K562 (cell line): ENCODE results near the gene HS2ST1. TPM values are rescaled to one million over a fixed set of nuclear protein-coding genes. Genes with fewer than 3 reads are reported as not detected.

Experiments used
- ARHGAP35 ChIP-seq: fragments of 450-650 bp; IDR thresholded peaks from 2 replicates; pipeline ENCODE4 v1.6.1; 2018; ENCODE audit not compliant: partially characterized antibody
- CHCHD3 ChIP-seq: fragments of 250-450 bp; sonication (Bioruptor Pico); IDR thresholded peaks from 2 replicates; pipeline ENCODE4 v2.1.2; 2022; ENCODE audit warnings: mild to moderate bottlenecking
- DACH1 ChIP-seq: fragments of 450-650 bp; IDR thresholded peaks from 2 replicates; pipeline ENCODE4 v1.6.1; 2018; ENCODE audit not compliant: partially characterized antibody
- DPF2 ChIP-seq: fragments of 450-650 bp; IDR thresholded peaks from 2 replicates; pipeline ENCODE4 v1.6.1; 2016
- NFATC3 ChIP-seq: fragments of 450-650 bp; IDR thresholded peaks from 2 replicates; pipeline ENCODE4 v1.6.1; 2017; ENCODE audit warnings: mild to moderate bottlenecking
- NR2F6 ChIP-seq: fragments of 450-650 bp; formaldehyde crosslinking; IDR thresholded peaks from 2 replicates; pipeline ENCODE4 v1.4.0; 2020; ENCODE audit warnings: mild to moderate bottlenecking
- PRMT5 ChIP-seq: sonication (generic); formaldehyde crosslinking; IDR thresholded peaks from 2 replicates; pipeline ENCODE4 v1.5.0; 2020; ENCODE audit warnings: missing genetic modification reagents
- RBM34 ChIP-seq: fragments of 200-400 bp; formaldehyde crosslinking; IDR thresholded peaks from 2 replicates; pipeline ENCODE4 v1.6.1; 2018; ENCODE audit warnings: low read length, borderline replicate concordance; ENCODE audit not compliant: insufficient read depth
- TFAM ChIP-seq: fragments of 250-450 bp; sonication (Bioruptor Pico); conservative IDR thresholded peaks from 2 replicates; pipeline ENCODE4 v1.5.0; 2021; ENCODE audit warnings: mild to moderate bottlenecking, moderate library complexity
- ZNF140 ChIP-seq: fragments of 250-450 bp; sonication (Bioruptor Pico); IDR thresholded peaks from 2 replicates; pipeline ENCODE4 v1.8.0; 2021; ENCODE audit warnings: moderate library complexity, mild to moderate bottlenecking, inconsistent platforms
- ZNF445 ChIP-seq: fragments of 250-450 bp; sonication (Bioruptor Pico); IDR thresholded peaks from 2 replicates; pipeline ENCODE4 v1.4.0; 2020; ENCODE audit warnings: low read depth, mild to moderate bottlenecking, moderate library complexity
- ZNF507 ChIP-seq: conservative IDR thresholded peaks from 2 replicates; pipeline ENCODE4 v1.6.1; 2017; ENCODE audit warnings: missing genetic modification characterization, missing compliant biosample characterization
- ZNF696 ChIP-seq: fragments of 250-450 bp; sonication (Bioruptor Pico); conservative IDR thresholded peaks from 2 replicates; pipeline ENCODE4 v1.4.0; 2020; ENCODE audit warnings: mild to moderate bottlenecking, moderate library complexity
- polyA plus RNA-seq, 8 experiments: library from polyadenylated mRNA; depleted of rRNA in 4 of 8; stranded (reverse) in 5 of 8; unstranded in 3 of 8; fragments of >200 nt; fragmentation: Nextera tagmentation in 2 of 8; fragmentation: Illumina TruSeq in 1 of 8; extraction: Ambion mirVana in 2 of 8; extraction: Trizol in 1 of 8; gene quantifications; 2 replicates each; pipeline versions ENCODE4 v1.2.1 to v1.2.3, GENCODE V29; 2011 to 2014; ENCODE audit warnings: inconsistent platforms in 1 of 8, missing spikeins in 1 of 8
- total RNA-seq, 7 experiments: library from RNA; depleted of rRNA in 6 of 7; stranded (reverse); fragments of >200 nt in 6 of 7; fragmentation: Illumina TruSeq in 2 of 7; extraction: Trizol in 2 of 7; gene quantifications; 2 replicates each; pipeline versions ENCODE4 v1.2.1 to v1.2.3, GENCODE V29; 2011 to 2021; ENCODE audit warnings: low replicate concordance in 1 of 7
- TF ChIP-seq, protein P1 (sequence below): fragments of 250-450 bp; sonication (Bioruptor Pico); IDR thresholded peaks from 2 replicates; pipeline ENCODE4 v1.4.0; 2020; ENCODE audit warnings: mild to moderate bottlenecking, moderate library complexity, borderline replicate concordance
- TF ChIP-seq, protein P2 (sequence below): fragments of 450-650 bp; IDR thresholded peaks from 2 replicates; pipeline ENCODE4 v1.6.1; 2016; ENCODE audit warnings: low read depth, mild to moderate bottlenecking, moderate library complexity
- TF ChIP-seq, protein P3 (sequence below), 2 experiments: fragments of 450-650 bp; conservative IDR thresholded peaks; 2 replicates each; pipeline ENCODE4 v1.6.1; 2017; ENCODE audit warnings: mild to moderate bottlenecking in 2 of 2, moderate library complexity in 2 of 2
- TF ChIP-seq, protein P4 (sequence below): fragments of 450-650 bp; IDR thresholded peaks from 2 replicates; pipeline ENCODE4 v1.6.1; 2016
- TF ChIP-seq, protein P5 (sequence below), 2 experiments: fragments of 200-800 bp in 1 of 2; sonication (Bioruptor generic) in 1 of 2; sonication (generic) in 1 of 2; formaldehyde crosslinking in 1 of 2; IDR thresholded peaks in 1 of 2; conservative IDR thresholded peaks in 1 of 2; 2 replicates each; pipeline versions ENCODE4 v1.5.0 to v1.6.1; 2016 to 2020; ENCODE audit warnings: missing compliant biosample characterization in 1 of 2, missing genetic modification characterization in 1 of 2, missing genetic modification reagents in 1 of 2
- TF ChIP-seq, protein P6 (sequence below): fragments of 250-450 bp; sonication (Bioruptor Pico); IDR thresholded peaks from 2 replicates; pipeline ENCODE4 v1.4.0; 2020; ENCODE audit warnings: borderline replicate concordance

Gene HS2ST1
- total and polyA plus RNA-seq, 9 of the 15 experiments (the other 6 are each of a cell fraction or from before 2014, with no cell fraction given) = 7.7 to 43.3 (median 25.8) TPM

DNA sequence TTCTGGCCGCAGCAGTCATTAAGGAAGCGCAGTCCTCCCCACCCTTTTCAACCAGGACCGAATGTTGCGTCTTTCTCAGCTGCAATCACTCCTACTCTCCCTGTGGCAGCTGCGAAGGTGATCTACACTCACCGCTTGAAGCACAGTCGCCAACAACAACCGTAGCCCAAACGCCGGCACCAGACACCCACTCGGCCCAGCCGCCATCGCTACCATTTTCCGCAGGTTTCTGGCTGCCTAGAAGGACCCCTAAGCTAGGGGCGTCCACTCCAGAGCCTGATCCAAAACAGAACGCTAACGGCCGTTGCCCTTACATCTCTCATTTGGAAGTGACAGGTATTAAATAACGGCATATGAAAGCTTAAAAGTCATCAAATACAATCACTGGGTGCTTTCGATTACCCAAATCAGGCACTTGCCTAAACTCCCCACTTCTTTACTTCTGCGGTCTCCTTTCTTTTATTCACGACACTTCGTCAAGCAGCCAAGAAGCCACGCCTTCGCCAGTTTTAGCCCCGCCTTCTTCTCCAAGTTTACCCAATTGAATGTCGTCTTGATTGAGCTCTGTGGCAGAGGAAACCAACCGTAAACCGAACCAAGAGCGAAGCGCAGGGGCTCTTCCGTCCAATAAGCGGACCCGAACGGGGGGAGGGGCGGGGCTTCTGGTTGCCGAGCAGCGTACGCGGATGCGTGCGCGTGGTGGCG lies 387 bp upstream of the HS2ST1 start, which contains the start of gene SELENOF (continued):
- TF ChIP-seq DPF2 = peak; percentile 28; the same call in 1 of the 2 replicates
- TF ChIP-seq, protein P1, sequence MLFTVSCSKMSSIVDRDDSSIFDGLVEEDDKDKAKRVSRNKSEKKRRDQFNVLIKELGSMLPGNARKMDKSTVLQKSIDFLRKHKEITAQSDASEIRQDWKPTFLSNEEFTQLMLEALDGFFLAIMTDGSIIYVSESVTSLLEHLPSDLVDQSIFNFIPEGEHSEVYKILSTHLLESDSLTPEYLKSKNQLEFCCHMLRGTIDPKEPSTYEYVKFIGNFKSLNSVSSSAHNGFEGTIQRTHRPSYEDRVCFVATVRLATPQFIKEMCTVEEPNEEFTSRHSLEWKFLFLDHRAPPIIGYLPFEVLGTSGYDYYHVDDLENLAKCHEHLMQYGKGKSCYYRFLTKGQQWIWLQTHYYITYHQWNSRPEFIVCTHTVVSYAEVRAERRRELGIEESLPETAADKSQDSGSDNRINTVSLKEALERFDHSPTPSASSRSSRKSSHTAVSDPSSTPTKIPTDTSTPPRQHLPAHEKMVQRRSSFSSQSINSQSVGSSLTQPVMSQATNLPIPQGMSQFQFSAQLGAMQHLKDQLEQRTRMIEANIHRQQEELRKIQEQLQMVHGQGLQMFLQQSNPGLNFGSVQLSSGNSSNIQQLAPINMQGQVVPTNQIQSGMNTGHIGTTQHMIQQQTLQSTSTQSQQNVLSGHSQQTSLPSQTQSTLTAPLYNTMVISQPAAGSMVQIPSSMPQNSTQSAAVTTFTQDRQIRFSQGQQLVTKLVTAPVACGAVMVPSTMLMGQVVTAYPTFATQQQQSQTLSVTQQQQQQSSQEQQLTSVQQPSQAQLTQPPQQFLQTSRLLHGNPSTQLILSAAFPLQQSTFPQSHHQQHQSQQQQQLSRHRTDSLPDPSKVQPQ (CRISPR knock-in tag) = no peak
- TF ChIP-seq, protein P2, sequence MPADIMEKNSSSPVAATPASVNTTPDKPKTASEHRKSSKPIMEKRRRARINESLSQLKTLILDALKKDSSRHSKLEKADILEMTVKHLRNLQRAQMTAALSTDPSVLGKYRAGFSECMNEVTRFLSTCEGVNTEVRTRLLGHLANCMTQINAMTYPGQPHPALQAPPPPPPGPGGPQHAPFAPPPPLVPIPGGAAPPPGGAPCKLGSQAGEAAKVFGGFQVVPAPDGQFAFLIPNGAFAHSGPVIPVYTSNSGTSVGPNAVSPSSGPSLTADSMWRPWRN = no peak
- TF ChIP-seq NR2F6 (CRISPR knock-in tag) = no peak
- TF ChIP-seq, protein P3, sequence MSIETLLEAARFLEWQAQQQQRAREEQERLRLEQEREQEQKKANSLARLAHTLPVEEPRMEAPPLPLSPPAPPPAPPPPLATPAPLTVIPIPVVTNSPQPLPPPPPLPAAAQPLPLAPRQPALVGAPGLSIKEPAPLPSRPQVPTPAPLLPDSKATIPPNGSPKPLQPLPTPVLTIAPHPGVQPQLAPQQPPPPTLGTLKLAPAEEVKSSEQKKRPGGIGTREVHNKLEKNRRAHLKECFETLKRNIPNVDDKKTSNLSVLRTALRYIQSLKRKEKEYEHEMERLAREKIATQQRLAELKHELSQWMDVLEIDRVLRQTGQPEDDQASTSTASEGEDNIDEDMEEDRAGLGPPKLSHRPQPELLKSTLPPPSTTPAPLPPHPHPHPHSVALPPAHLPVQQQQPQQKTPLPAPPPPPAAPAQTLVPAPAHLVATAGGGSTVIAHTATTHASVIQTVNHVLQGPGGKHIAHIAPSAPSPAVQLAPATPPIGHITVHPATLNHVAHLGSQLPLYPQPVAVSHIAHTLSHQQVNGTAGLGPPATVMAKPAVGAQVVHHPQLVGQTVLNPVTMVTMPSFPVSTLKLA (conservative IDR thresholded peaks at IDR 0.05) = peak in 1 of 2 experiments; percentile 10; a peak in 2 of 4 replicates
- TF ChIP-seq ZNF445 = no peak
- no peak for TF ChIP-seq ZNF507 (tag)
- TF ChIP-seq TFAM = no peak
- TF ChIP-seq PRMT5 (CRISPR knock-in tag) = no peak
- no peak for TF ChIP-seq ZNF140
- no peak for TF ChIP-seq CHCHD3 (CRISPR knock-in tag)
- TF ChIP-seq, protein P4, sequence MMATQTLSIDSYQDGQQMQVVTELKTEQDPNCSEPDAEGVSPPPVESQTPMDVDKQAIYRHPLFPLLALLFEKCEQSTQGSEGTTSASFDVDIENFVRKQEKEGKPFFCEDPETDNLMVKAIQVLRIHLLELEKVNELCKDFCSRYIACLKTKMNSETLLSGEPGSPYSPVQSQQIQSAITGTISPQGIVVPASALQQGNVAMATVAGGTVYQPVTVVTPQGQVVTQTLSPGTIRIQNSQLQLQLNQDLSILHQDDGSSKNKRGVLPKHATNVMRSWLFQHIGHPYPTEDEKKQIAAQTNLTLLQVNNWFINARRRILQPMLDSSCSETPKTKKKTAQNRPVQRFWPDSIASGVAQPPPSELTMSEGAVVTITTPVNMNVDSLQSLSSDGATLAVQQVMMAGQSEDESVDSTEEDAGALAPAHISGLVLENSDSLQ = peak; percentile 82
- no peak for TF ChIP-seq ARHGAP35
- TF ChIP-seq ZNF696 (CRISPR knock-in tag) = no peak
- peak; percentile 92 for TF ChIP-seq DACH1
- TF ChIP-seq NFATC3 = no peak
- TF ChIP-seq, protein P5, sequence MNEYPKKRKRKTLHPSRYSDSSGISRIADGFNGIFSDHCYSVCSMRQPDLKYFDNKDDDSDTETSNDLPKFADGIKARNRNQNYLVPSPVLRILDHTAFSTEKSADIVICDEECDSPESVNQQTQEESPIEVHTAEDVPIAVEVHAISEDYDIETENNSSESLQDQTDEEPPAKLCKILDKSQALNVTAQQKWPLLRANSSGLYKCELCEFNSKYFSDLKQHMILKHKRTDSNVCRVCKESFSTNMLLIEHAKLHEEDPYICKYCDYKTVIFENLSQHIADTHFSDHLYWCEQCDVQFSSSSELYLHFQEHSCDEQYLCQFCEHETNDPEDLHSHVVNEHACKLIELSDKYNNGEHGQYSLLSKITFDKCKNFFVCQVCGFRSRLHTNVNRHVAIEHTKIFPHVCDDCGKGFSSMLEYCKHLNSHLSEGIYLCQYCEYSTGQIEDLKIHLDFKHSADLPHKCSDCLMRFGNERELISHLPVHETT (CRISPR knock-in tag; conservative IDR thresholded peaks at IDR 0.05 in 1 of 2, IDR thresholded peaks at IDR 0.05 in 1 of 2) = peak in 1 of 2 experiments; percentile 58; a peak in 1 of 4 replicates
- TF ChIP-seq, protein P6, sequence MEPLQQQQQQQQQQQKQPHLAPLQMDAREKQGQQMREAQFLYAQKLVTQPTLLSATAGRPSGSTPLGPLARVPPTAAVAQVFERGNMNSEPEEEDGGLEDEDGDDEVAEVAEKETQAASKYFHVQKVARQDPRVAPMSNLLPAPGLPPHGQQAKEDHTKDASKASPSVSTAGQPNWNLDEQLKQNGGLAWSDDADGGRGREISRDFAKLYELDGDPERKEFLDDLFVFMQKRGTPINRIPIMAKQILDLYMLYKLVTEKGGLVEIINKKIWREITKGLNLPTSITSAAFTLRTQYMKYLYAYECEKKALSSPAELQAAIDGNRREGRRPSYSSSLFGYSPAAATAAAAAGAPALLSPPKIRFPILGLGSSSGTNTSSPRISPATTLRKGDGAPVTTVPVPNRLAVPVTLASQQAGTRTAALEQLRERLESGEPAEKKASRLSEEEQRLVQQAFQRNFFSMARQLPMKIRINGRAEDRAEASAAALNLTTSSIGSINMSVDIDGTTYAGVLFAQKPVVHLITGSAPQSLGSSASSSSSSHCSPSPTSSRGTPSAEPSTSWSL = no peak
- no peak for TF ChIP-seq RBM34
